HG02970 (cell line): Measurements from ENCODE around the gene GCH1.
"Not testable (repeated sequence)": the region's sequence is repeated elsewhere in the genome, so short reads cannot be mapped to it uniquely, and the experiment has no call there.

Experiments used
- ATAC-seq: cut with Tn5 transposase; IDR thresholded peaks from one replicate; pipeline ENCODE4 v1.9.1; 2021; ENCODE audit warnings: mild to moderate bottlenecking, moderate library complexity, moderate number of reproducible peaks; ENCODE audit not compliant: unreplicated experiment, low FRiP score

GCH1 gene

DNA sequence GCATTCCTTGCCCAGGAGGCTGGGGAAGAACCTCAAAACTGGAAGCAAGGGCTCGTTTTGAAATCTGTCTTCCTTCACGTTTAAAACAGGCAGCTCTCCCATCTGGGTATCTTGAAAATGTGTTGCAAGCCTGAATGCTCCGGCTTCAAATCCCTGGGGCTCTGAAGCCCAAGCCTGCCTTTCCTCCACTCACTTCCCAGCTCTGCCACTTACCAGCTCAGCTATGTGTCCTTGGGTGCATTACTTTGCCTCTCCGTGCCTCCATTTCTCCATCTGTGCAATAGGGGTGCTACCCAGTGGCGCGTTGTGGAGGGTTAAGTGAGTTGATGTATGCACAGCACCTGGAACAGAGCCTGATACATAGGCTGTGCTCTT lies 97.6 kb downstream of the GCH1 start:
- ATAC-seq: no peak

DNA sequence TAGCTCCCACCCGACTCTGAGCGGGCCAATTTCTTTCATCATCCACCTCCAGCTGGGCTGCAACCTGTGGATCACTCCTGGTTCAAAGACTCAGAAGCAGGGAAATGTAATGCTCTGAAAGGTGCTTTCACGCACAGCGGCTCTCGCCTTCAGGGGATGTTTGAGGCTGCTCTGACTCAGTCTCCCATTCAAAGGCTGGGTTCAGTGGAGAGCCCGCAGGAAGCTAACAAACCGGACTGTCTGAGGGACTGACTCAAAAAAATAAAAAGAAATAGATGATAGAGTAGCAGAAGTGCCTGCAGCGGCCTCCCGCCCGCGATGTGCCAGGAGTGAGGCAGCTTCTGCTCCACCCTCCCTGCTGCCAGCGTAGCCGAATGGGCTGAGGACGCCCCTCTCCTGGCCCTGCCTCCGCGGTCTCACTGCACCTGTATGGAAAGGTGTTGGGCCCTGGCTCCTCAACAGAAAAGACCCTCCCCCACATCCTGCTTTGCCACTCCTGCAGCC lies 98.0 kb downstream of the GCH1 start:
- no peak for ATAC-seq

DNA sequence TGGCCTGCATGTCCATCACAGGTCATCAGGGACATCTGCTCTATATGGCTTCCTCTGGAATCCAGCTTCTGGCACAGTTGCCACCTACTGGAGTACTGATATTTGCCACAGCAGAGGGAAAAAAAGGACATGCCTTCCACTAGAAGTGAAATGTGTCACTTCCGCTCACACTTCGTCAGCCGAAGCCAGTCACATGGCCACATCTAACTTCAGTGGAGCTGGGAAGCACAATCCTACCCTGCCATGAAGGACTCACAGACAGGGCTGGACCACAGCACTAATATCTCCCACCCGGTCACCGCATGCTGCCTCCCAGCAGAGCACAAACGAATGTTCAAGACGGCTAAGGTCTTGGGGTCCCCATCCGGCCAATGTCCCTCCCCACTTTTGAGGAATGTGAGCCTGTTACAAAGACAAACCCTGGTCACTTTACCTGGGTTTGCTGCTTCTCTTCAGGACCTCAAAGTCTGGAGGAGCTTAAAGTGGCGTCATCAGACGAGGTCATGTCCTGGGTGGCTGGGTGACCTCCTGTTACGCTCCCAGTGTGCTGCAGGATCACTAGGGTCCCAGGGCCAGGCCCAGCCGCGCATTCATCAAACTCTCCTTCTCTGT lies 98.6 kb downstream of the GCH1 start:
- ATAC-seq: no peak

DNA sequence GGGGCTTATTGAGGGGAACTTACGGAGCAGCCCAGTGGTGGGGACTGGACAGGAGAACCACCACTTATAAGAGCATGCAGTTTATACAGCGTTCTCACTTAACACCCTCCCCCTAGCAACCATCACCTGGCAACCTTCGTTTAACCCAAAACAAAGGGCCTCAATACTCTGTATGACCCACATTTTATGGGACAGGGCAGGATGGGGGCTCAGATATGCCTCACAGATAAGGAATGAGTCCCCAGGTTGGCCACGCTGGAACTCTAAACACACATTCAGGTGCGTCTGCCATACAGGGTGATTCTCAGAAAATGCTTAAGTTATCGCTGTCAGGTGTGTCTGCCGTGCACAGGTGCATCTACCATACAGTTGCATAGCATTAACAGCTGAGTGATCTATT lies 99.2 kb downstream of the GCH1 start:
- ATAC-seq: no peak

DNA sequence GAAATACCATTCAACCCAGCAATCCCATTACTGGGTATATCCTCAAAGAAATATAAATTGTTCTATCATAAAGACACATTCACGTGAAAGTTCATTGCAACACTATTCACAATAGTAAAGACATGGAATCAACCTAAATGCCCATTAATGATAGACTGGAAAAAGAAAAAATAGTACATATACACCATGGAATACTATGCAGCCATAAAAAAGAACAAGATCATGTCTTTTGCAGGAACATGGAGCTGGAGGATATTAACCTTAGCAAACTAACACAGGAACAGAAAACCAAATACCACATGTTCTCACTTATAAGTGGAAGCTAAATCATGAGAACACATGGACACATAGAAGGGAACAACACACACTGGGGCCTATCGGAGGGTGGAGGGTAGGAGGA lies 101.1 kb downstream of the GCH1 start:
- ATAC-seq: not testable (repeated sequence)

DNA sequence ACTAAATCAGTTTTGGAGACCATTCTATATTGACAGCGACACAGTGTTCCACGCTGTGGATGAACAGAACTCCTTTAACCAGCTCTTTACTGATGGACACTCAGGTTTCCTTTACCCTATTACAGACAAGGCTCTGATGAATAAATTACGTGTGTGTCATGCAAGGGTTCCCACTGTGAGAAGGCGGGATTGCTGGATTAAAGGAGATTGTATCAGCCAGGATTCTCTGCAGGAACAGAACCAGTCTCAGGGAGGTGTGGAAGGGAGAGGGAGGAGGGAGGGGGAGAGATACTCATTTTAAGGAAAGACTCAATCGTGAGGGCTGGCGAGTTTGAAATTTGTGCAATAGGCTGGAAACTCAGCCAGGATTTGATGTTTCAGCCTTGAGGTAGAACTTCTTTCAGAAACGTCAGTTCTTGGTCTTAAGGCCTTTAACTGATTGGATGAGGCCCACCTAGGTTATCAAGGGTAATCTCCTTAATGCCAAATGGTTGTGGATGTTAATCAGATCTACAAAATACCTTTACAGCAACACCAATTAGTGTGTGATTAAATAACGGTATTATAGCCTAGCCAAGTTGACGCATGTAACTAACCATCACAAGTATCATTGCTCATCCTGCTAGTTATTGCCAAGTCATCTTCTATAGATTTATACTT lies 104.0 kb downstream of the GCH1 start:
- ATAC-seq: no peak

DNA sequence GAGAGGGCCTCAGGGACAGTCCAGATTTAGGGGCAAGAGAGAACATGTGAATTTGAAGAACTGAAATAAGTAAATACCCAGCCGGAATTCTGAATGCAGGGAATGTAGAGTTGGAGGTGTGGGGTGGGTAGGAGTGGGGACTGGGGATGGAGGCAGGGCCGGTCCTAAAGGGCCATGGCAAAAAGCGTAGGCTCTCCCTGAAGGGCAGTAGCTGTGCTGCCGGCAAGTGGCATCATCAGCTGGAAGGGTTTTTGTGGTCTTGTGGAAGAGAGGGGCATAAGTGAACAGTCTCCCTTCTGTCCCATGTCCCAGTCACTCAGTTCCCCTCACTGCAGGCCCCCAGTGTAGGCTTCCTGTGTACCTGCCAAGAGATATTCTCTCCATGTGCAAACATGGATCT lies 104.6 kb downstream of the GCH1 start:
- no peak for ATAC-seq

DNA sequence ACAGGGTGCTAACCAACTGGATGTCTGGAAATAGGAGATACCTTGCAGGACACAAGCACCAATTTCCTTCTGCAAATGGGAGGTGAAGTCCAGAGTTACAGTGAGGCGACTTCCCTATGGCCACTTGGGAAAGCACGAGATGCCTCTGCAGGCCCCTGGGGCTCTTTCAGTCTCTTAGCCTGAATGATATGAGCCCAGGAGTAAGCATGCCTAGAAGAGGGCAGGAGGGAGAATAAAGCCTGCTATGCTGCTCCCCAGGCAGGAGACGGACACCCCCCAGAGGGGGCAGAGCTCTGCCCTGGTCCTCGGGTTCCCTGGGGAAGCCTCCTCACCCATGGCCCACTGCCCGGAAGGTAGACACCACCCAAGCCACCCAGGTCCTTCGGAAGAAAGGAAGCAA lies 105.1 kb downstream of the GCH1 start:
- no peak for ATAC-seq

DNA sequence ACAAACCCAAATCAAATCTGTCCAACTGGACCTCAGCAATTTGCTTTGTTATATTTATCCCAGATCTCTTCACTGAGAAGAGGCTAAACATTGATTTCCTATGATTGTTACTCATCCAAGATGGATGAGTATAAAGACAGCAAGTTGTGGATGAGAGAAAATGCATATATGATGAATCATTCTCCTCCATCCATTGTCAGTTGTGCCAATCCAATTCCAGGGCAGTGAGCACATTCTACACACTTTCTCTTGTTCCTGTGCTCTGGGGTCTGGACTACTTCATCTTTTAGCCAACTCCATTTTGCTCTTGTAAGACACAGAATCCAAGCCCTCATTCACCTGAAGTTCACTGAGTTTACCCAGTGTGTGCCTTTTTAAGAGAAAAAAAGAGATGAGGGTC lies 105.7 kb downstream of the GCH1 start:
- no peak for ATAC-seq

DNA sequence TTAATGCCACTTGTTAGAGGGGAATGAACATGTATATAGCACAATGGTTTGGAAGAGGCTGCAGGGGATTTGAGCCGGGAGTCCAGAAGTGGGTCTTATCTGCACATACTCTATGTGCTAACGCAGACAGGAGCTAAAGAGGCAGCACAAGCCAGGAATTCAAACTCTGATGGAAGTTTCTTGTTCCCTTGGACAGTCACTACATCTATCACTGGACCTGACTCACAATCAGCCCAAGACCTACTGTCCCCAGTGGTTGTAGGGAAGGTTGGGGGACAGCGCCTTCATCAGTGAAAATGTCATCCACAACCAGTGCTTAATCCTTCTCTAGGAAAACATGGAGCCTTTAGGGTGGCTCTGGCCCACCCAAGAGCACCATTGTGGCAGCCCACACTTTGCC lies 107.8 kb downstream of the GCH1 start:
- ATAC-seq: no peak

DNA sequence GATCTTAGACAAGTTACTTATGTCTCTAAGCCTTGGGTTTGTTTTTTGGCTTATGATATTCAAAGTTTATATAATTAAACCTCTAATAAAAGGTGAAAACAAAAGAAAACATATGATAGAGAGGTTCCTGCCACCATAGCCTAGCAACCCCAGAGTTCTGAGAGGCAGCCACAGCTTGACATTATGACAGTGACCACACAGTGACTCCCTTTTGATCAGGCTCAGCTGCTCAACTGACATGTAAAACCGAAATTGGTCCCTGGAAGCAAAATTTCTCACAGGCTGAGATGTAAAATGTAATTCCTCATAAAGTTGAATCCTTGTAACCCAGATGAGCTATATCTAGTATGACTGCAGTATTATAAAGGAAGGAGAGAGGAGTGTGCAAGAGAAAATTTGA lies 108.5 kb downstream of the GCH1 start:
- no peak for ATAC-seq

DNA sequence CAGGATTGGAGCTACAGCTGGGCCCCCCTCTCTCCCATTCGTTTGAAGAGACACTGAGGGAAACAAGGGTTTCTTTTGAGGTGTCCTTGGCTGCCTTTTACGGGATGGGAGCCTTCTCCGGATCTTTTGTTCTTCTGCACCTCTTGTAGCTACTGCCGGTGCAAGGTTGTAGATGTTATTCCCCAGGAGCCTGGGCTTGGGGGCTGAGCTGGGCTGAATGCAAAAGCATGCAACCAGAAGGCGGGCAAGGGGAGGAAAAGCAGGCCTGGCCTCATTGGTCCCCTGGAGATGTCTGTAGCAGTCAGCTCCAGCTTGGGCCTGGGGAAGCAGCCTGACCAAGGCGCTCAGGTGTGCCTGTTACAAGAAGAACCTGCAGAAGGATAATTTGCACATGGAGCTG lies 110.3 kb downstream of the GCH1 start:
- no peak for ATAC-seq
